RWPE1 (cell line): ENCODE data around the gene PHYKPL.

ENCODE experiments used
- CTCF ChIA-PET: fragments of 350-600 bp; sonication (Branson Sonifier 250); formaldehyde crosslinking; extraction: SDS; loops from one replicate; lab custom pipeline; 2021; lab: Yijun Ruan, JAX
- POLR2A ChIA-PET: fragments of 400-600 bp; formaldehyde crosslinking; extraction: SDS; loops from one replicate; lab custom pipeline; 2020; ENCODE audit warnings: antibody characterized with exemption; ENCODE audit not compliant: low non-redundant PET; lab: Yijun Ruan, JAX
- DNase-seq: peaks from one replicate; pipeline ENCODE4 v3.0.0; 2012; ENCODE audit warnings: low spot score
- H3K27ac ChIP-seq: fragments of 450-650 bp; 2 replicates; pipeline ENCODE4 v1.5.1; 2017
- TF ChIP-seq, protein P1 (sequence below): fragments of 450-650 bp; conservative IDR thresholded peaks from 2 replicates; pipeline ENCODE4 v1.5.1; 2017; ENCODE audit warnings: low read depth, mild to moderate bottlenecking

Gene PHYKPL

DNA sequence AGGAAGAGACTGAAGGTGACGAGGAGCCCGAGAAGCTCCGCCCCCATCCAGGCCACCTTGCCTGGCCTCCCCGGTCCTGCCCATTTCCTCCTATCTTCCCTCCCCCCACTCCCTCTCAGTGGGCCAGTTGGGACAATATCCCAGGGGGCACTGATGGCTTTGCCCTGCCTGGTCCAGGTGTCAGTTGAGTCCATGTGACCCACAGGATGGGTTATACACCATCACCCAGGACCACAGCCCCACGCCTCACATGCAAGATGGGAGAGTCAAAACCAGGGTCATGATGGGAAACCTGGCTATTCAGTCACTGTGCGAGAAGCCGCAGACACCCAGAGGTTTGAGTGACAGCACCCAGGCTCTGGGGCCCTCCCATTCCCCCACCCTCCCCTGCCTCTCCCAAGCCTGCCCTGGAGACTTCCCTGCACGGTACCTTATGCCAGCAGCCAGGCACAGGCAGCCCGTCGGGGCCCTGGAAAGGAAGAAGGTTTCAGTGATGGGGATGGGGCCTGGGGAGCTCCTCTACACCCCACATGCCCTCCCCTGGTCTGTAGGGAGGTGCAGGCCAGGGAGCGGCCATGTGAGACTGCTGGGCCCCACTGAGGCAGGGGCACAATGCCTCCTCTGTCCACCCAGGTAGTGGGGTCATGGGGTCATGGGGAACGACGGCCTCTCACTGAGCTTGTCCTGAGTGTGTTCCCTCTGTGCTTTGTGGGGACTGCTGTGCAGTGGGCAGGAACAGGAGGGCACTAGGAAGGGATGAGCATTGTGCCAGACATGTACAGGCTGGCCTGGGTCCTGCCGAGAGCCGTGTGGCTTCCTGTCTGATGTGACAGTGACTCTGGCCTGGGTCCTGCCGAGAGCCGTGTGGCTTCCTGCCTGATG is 6.3 kb upstream of the PHYKPL start:
- no peak for DNase-seq
- POLR2A ChIA-PET: no interaction called here
- TF ChIP-seq, protein P1, sequence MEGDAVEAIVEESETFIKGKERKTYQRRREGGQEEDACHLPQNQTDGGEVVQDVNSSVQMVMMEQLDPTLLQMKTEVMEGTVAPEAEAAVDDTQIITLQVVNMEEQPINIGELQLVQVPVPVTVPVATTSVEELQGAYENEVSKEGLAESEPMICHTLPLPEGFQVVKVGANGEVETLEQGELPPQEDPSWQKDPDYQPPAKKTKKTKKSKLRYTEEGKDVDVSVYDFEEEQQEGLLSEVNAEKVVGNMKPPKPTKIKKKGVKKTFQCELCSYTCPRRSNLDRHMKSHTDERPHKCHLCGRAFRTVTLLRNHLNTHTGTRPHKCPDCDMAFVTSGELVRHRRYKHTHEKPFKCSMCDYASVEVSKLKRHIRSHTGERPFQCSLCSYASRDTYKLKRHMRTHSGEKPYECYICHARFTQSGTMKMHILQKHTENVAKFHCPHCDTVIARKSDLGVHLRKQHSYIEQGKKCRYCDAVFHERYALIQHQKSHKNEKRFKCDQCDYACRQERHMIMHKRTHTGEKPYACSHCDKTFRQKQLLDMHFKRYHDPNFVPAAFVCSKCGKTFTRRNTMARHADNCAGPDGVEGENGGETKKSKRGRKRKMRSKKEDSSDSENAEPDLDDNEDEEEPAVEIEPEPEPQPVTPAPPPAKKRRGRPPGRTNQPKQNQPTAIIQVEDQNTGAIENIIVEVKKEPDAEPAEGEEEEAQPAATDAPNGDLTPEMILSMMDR: no peak
- CTCF ChIA-PET: no interaction called here
- H3K27ac ChIP-seq: no peak overlapping the region; the same call in 1 of the 2 replicates

DNA sequence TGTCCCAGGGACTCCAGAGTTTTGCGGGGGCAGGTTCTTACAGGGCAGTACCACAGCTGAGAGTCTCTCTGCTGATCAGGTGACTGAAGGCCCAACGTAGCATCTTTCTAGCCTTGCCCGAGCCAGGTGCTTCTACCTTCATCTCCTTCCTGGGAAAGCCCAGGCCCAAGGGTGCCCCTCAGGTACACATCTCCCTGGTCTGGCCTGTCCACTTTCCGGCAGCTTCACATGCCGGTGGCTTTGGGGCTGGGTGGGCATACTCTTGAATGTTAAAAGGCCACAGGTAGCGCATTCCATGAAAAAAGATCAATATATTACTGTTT is 5.7 kb upstream of the PHYKPL start:
- peak overlapping the region; percentile 58 for H3K27ac ChIP-seq
- TF ChIP-seq, protein P1: no peak
- CTCF ChIA-PET: interaction anchor here (0.7 kb wide), 2 partner anchors 25 to 40 kb away, joined by 3 read pairs; no protein-coding TSS in a partner anchor
- POLR2A ChIA-PET: no interaction called here
- DNase-seq: no peak

DNA sequence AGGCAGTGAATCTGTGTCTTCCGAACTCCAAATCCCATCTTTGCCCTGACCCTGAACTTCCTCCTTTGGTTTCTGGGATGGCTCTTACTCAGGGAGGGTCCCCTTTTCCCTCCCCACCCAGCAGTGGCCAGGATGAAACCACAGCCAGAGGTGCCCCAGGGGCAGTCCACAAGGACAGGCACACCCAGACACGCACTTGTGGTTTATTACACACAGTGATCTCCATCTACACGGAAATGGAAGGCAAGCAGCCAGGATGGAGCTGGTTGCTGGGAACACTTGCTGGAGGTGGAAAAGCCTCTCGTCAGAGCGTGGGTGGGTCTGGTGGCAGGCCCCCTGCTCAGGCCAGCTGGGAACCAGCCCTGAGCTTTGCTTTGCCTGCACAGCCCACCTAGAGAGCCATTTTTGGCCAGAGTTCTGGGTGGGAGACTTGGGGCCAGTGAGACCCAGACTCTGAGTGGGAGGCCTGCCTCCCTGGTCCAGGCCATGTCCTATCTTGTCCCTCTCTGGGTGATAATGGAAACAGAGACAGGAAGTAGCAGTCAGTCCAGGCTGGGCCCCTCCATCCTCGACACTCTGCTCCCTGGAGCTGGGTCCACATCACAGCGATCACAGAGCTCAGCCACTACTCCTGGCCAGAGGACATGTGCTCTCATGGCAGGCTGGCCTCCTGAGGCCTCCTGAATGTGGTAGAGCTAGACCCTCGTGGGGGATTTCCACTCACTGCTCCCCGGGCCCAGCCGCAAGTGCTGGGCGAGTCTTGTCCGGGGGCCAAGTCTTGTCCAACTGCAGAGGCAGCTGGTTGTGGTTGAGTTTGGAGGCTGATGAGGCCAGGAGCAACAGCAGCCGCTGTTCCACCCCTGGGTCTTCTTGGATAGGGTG is 5.1 kb upstream of the PHYKPL start:
- DNase-seq: peak; percentile 46
- H3K27ac ChIP-seq: peak overlapping the region; percentile 58
- ChIA-PET POLR2A (no interaction called here), CTCF (interaction anchor here (0.6 to 1.3 kb wide), 5 partner anchors 26 to 352 kb away, joined by 3 to 4 read pairs (median 3); no protein-coding TSS in a partner anchor)
- TF ChIP-seq, protein P1: no peak

DNA sequence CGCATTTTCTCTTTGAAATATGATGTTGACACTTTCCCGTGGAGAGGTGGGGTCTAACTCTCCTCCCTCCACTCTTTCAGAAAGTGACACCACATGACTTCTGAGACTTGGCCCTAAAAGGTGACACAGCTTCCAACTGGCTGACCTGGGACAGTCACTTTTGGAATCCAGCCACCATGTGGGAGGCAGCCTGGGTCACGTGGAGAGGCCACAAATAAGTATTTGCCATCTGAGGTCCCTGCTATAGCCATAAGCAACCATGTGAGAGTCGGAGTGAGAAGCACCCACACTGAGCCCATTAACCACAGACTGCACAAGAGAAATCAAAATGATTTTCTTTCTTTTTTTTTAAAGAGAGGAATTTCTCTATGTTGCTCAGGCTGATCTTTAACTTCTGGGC is 4.1 kb upstream of the PHYKPL start:
- TF ChIP-seq, protein P1: no peak
- peak overlapping the region; percentile 58 for H3K27ac ChIP-seq
- no peak for DNase-seq
- POLR2A ChIA-PET: no interaction called here
- CTCF ChIA-PET: interaction anchor here (1.0 to 1.3 kb wide), 2 partner anchors 40 to 44 kb away, joined by 3 read pairs; no protein-coding TSS in a partner anchor

DNA sequence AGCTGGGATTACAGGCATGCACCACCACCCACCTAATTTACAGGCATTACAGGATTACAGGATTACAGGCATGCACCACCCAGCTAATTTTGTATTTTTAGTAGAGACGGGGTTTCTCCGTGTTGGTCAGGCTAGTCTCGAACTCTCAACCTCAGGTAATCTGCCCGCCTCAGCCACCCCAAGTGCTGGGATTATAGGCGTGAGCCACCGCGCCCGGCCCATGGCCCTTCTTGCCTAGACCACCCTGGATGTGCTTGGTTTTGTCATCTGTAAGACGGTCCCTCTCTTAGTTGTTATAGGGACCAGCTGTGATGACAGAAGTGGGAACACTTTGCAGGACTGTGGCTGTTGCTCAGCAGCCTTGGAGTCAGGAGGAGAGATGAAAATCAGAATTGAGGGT is 3.5 kb upstream of the PHYKPL start:
- ChIA-PET CTCF (no interaction called here), POLR2A (no interaction called here)
- TF ChIP-seq, protein P1: no peak
- DNase-seq: no peak
- H3K27ac ChIP-seq: no peak overlapping the region

DNA sequence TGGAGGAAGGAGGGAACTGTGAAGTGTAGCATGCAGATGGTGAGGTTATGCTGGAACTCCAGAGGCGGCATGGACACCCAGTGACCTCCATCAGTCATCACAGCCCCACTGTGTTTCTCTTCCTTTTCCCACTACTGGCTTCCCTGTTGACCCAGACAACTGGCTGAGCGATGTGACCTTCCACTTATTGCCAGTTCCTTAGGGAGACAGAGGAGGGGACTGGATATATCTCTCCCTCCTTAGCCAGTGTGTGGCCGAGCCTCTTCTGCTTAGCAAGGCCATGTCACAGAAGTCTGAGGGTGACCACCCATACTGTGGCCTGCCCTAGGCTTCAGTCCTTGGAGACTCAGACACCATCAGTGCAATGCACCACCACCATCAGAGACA is 3.0 kb upstream of the PHYKPL start:
- ChIA-PET POLR2A (interaction anchor here (1.2 kb wide), 1 partner anchor 31 kb away, joined by 3 read pairs; the partner anchor contains the start of gene HNRNPAB), CTCF (interaction anchor here (0.6 to 1.3 kb wide), 8 partner anchors 9 to 598 kb away, joined by 3 to 9 read pairs (median 4); partner anchors contain the start of gene COL23A1)
- no peak overlapping the region for H3K27ac ChIP-seq
- TF ChIP-seq, protein P1: no peak
- no peak for DNase-seq
